GM12878 (cell line): Measurements from ENCODE around the gene MR1. TPM values are rescaled to one million over a fixed set of nuclear protein-coding genes. Genes with fewer than 3 reads are reported as not detected.

Experiments
- ATF3 ChIP-seq: IDR thresholded peaks from 2 replicates; pipeline ENCODE4 v1.6.1; 2011; ENCODE audit warnings: low read depth, mild to moderate bottlenecking, low read length, moderate library complexity, borderline replicate concordance; ENCODE audit errors: extremely low read depth
- BRCA1 ChIP-seq: IDR thresholded peaks from 2 replicates; pipeline ENCODE4 v1.6.1; 2011; ENCODE audit warnings: low read depth, low read length, improper control_type of control experiment
- CBFB ChIP-seq: IDR thresholded peaks from 2 replicates; pipeline ENCODE4 v1.6.1; 2016; ENCODE audit warnings: antibody characterized with exemption, low read depth
- CHD4 ChIP-seq: fragments of 200-600 bp; sonication (generic); IDR thresholded peaks from 2 replicates; pipeline ENCODE4 v1.6.1; 2016; ENCODE audit warnings: mild to moderate bottlenecking
- E4F1 ChIP-seq: fragments of 450-650 bp; IDR thresholded peaks from 2 replicates; pipeline ENCODE4 v1.6.1; 2018; ENCODE audit warnings: borderline replicate concordance, mild to moderate bottlenecking; ENCODE audit not compliant: partially characterized antibody
- ELK1 ChIP-seq: IDR thresholded peaks from 2 replicates; pipeline ENCODE4 v1.6.1; 2012; ENCODE audit warnings: low read depth, low read length, improper control_type of control experiment
- FOXK2 ChIP-seq: fragments of 450-650 bp; IDR thresholded peaks from 2 replicates; pipeline ENCODE4 v1.6.1; 2017; ENCODE audit warnings: mild to moderate bottlenecking, moderate library complexity
- HCFC1 ChIP-seq: fragments of 150-350 bp; IDR thresholded peaks from 2 replicates; pipeline ENCODE4 v1.6.1; 2014; ENCODE audit warnings: low read length
- PAX8 ChIP-seq: fragments of 450-650 bp; IDR thresholded peaks from 2 replicates; pipeline ENCODE4 v1.6.1; 2017; ENCODE audit warnings: mild to moderate bottlenecking, moderate library complexity
- PBX3 ChIP-seq: IDR thresholded peaks from 2 replicates; pipeline ENCODE4 v1.6.1; 2011; ENCODE audit warnings: mild to moderate bottlenecking, low read depth, low read length, moderate library complexity; ENCODE audit not compliant: insufficient replicate concordance
- RELB ChIP-seq: fragments of 450-650 bp; IDR thresholded peaks from 2 replicates; pipeline ENCODE4 v1.6.1; 2017; ENCODE audit warnings: low read depth, mild to moderate bottlenecking, moderate library complexity
- SKIL ChIP-seq: fragments of 450-650 bp; IDR thresholded peaks from 2 replicates; pipeline ENCODE4 v1.6.1; 2017; ENCODE audit warnings: mild to moderate bottlenecking, low read depth, inconsistent platforms; ENCODE audit not compliant: poor library complexity, severe bottlenecking
- SMAD5 ChIP-seq: IDR thresholded peaks from 2 replicates; pipeline ENCODE4 v1.6.1; 2016; ENCODE audit warnings: antibody characterized with exemption, low read depth
- SREBF1 ChIP-seq: IDR thresholded peaks from 2 replicates; pipeline ENCODE4 v1.6.1; 2012; ENCODE audit warnings: mild to moderate bottlenecking, low read length
- TAF1 ChIP-seq: IDR thresholded peaks from 2 replicates; pipeline ENCODE4 v1.6.1; 2011; ENCODE audit warnings: mild to moderate bottlenecking, low read depth, low read length, borderline replicate concordance
- polyA plus RNA-seq, 11 experiments: library from polyadenylated mRNA; depleted of rRNA in 4 of 11; unstranded in 6 of 11; stranded (reverse) in 5 of 11; fragments of >200 nt; fragmentation: Nextera tagmentation in 4 of 11; fragmentation: Illumina TruSeq in 1 of 11; extraction: Ambion mirVana in 4 of 11; extraction: Trizol in 1 of 11; gene quantifications; 1 replicate in 1 of 11; 2 replicates in 10 of 11; pipeline versions ENCODE4 v1.2.1 to v1.2.3, GENCODE V29; 2011 to 2016; ENCODE audit warnings: inconsistent platforms in 2 of 11, missing spikeins in 2 of 11, low read depth in 1 of 11
- total RNA-seq, 4 experiments: library from RNA; depleted of rRNA in 3 of 4; stranded (reverse); fragments of >200 nt in 3 of 4; fragmentation: Illumina TruSeq in 1 of 4; extraction: Trizol in 1 of 4; gene quantifications; 2 replicates each; pipeline versions ENCODE4 v1.2.1 to v1.2.3, GENCODE V29; 2013 to 2021

The MR1 gene
- total and polyA plus RNA-seq, 10 of the 15 experiments (the other 5 are each of a cell fraction or from before 2014, with no cell fraction given): 24.7 to 65.9 (median 30.9) TPM

- TF ChIP-seq ATF3: no peak
- no peak for TF ChIP-seq ELK1
- TF ChIP-seq TAF1: no peak
- TF ChIP-seq FOXK2: no peak
- no peak for TF ChIP-seq CBFB
- no peak for TF ChIP-seq CHD4
- TF ChIP-seq E4F1: no peak
- no peak for TF ChIP-seq HCFC1
- TF ChIP-seq SMAD5: no peak
- no peak for TF ChIP-seq SREBF1
- no peak for TF ChIP-seq BRCA1
- no peak for TF ChIP-seq RELB
- no peak for TF ChIP-seq SKIL
- TF ChIP-seq PAX8: no peak
- TF ChIP-seq PBX3: no peak
Observed at GRCh38 chr1:181049378-181049777, 15.6 kb downstream of the MR1 start (continued).
